SH-SY5Y (cell line): ENCODE measurements around the gene RBMS1.

Source experiments
- GATA2 ChIP-seq: IDR thresholded peaks from 2 replicates; pipeline ENCODE4 v1.6.1; 2011; ENCODE audit warnings: mild to moderate bottlenecking, low read depth, low read length
- GATA3 ChIP-seq: IDR thresholded peaks from 2 replicates; pipeline ENCODE4 v1.6.1; 2011; ENCODE audit warnings: low read depth, mild to moderate bottlenecking, low read length, moderate library complexity

- TF ChIP-seq GATA2 (no peak), GATA3 (no peak)
Measured at GRCh38 chr2:160281213-160281612, 212.4 kb downstream of the RBMS1 start.
